HCT116 (cell line): Measurements from ENCODE around the gene EGLN3. TPM values are rescaled to one million over a fixed set of nuclear protein-coding genes. Genes with fewer than 3 reads are reported as not detected.

Source experiments
- ATAC-seq: fragments of 200-7000 bp; cut with Tn5 transposase; 2 replicates; pipeline ENCODE4 v1.9.1; 2020; ENCODE audit warnings: mild to moderate bottlenecking, moderate library complexity
- BruUV-seq: library from RNA; stranded (reverse); fragments of 400-500 nt; replicated peaks from 2 replicates; lab custom pipeline; 2021; lab: Mats Ljungman, UMichigan
- CTCF ChIA-PET: fragments of 300-600 bp; sonication (Branson Sonifier 250); formaldehyde crosslinking; loops from one replicate; lab custom pipeline; 2021; ENCODE audit warnings: antibody characterized with exemption; lab: Charles Lee
- POLR2A ChIA-PET: fragments of 300-600, 350-600 bp; sonication (Branson Sonifier 250); formaldehyde crosslinking; loops from one replicate; lab custom pipeline; 2021; ENCODE audit warnings: antibody characterized with exemption; lab: Charles Lee
- RAD21 ChIA-PET, 2 experiments: fragments of 300-600 bp; sonication (Branson Sonifier 250); formaldehyde crosslinking; loops; one replicate each; lab custom pipeline; 2023; ENCODE audit warnings: low total read pairs in 2 of 2; ENCODE audit not compliant: uncharacterized antibody in 2 of 2, unreplicated experiment in 2 of 2, low non-redundant PET in 1 of 2; lab: Charles Lee
- DNase-seq: peaks from one replicate; pipeline ENCODE4 v3.0.0-alpha.2; 2010; ENCODE audit warnings: low read depth, low spot score
- H2AFZ ChIP-seq: fragments of 200-600 bp; shearing (Covaris generic), sonication (generic); 2 replicates; pipeline ENCODE4 v1.6.1; 2017; ENCODE audit warnings: low read depth, mixed run types, mixed read lengths, antibody characterized with exemption, low read length; ENCODE audit not compliant: poor library complexity, severe bottlenecking
- H3K27ac ChIP-seq: 2 replicates; pipeline ENCODE4 v1.5.1; 2012; ENCODE audit warnings: low read depth, low read length
- H3K27me3 ChIP-seq: fragments of 200-600 bp; sonication (generic); 2 replicates; pipeline ENCODE4 v1.6.1; 2016; ENCODE audit warnings: mixed run types, low read length, mixed read lengths; ENCODE audit not compliant: insufficient read depth
- H3K36me3 ChIP-seq, 2 experiments: fragments of 200-500 bp in 1 of 2; fragments of 200-600 bp in 1 of 2; sonication (Bioruptor generic) in 1 of 2; sonication (generic) in 1 of 2; 2 replicates each; pipeline versions ENCODE4 v1.5.1 to v1.6.1; 2014 to 2016; ENCODE audit warnings: low read length in 2 of 2, inconsistent platforms in 1 of 2, mixed read lengths in 1 of 2, mixed run types in 1 of 2; ENCODE audit not compliant: insufficient read depth in 2 of 2, control insufficient read depth in 1 of 2
- H3K4me1 ChIP-seq, 2 experiments: fragments of 200-600 bp in 1 of 2; sonication (generic) in 1 of 2; 2 replicates each; pipeline versions ENCODE4 v1.5.1 to v1.6.1; 2012 to 2017; ENCODE audit warnings: low read length in 2 of 2, inconsistent platforms in 1 of 2, mild to moderate bottlenecking in 1 of 2, mixed read lengths in 1 of 2, mixed run types in 1 of 2, moderate library complexity in 1 of 2; ENCODE audit not compliant: insufficient read depth in 2 of 2, control insufficient read depth in 1 of 2
- H3K4me2 ChIP-seq: fragments of 200-600 bp; sonication (generic); 2 replicates; pipeline ENCODE4 v1.6.1; 2017; ENCODE audit warnings: mixed run types, low read length, mixed read lengths
- H3K4me3 ChIP-seq, 2 experiments: fragments of 200-600 bp in 1 of 2; sonication (generic) in 1 of 2; replicated peaks in 1 of 2; 2 replicates each; pipeline ENCODE4 v1.5.1; 2011 to 2016; ENCODE audit warnings: low read length in 2 of 2, control low read depth in 1 of 2, low read depth in 1 of 2, mild to moderate bottlenecking in 1 of 2, mixed read lengths in 1 of 2, mixed run types in 1 of 2
- H3K79me2 ChIP-seq: fragments of 200-600 bp; sonication (generic); 2 replicates; pipeline ENCODE4 v1.6.1; 2017; ENCODE audit warnings: mild to moderate bottlenecking, mixed run types, low read length, moderate library complexity, mixed read lengths; ENCODE audit not compliant: insufficient read depth
- H3K9ac ChIP-seq: fragments of 200-600 bp; sonication (generic); 2 replicates; pipeline ENCODE4 v1.6.1; 2016; ENCODE audit warnings: low read length, mixed read lengths
- H3K9me2 ChIP-seq: fragments of 200-600 bp; sonication (generic), shearing (Covaris generic); 2 replicates; pipeline ENCODE4 v1.6.1; 2017; ENCODE audit warnings: mixed run types, mild to moderate bottlenecking, moderate library complexity; ENCODE audit not compliant: insufficient read depth
- H3K9me3 ChIP-seq, 2 experiments: fragments of 200-500 bp in 1 of 2; fragments of 200-600 bp in 1 of 2; sonication (Bioruptor generic) in 1 of 2; sonication (generic) in 1 of 2; 2 replicates each; pipeline ENCODE4 v1.6.1; 2014 to 2017; ENCODE audit warnings: low read length in 2 of 2, mixed read lengths in 2 of 2, inconsistent platforms in 1 of 2, low read depth in 1 of 2, mild to moderate bottlenecking in 1 of 2, mixed run types in 1 of 2, moderate library complexity in 1 of 2; ENCODE audit not compliant: control insufficient read depth in 1 of 2, insufficient read depth in 1 of 2
- H4K20me1 ChIP-seq: fragments of 200-600 bp; sonication (generic), shearing (Covaris generic); 2 replicates; pipeline ENCODE4 v1.6.1; 2017; ENCODE audit warnings: mixed run types, mild to moderate bottlenecking, moderate library complexity; ENCODE audit not compliant: insufficient read depth
- ATF3 ChIP-seq: IDR thresholded peaks from 2 replicates; pipeline ENCODE4 v1.6.1; 2012
- CBX3 ChIP-seq: IDR thresholded peaks from 2 replicates; pipeline ENCODE4 v1.6.1; 2012; ENCODE audit warnings: low read depth
- CEBPB ChIP-seq: IDR thresholded peaks from 2 replicates; pipeline ENCODE4 v1.6.1; 2012; ENCODE audit warnings: low read depth
- EGR1 ChIP-seq: IDR thresholded peaks from 2 replicates; pipeline ENCODE4 v1.6.1; 2012; ENCODE audit warnings: low read depth
- EZH2 ChIP-seq: fragments of 200-600 bp; sonication (generic); IDR thresholded peaks from 2 replicates; pipeline ENCODE4 v1.6.1; 2017; ENCODE audit warnings: antibody characterized with exemption, mixed run types
- EZH2phosphoT487 ChIP-seq: fragments of 200-600 bp; IDR thresholded peaks from 2 replicates; pipeline ENCODE4 v1.6.1; 2018; ENCODE audit warnings: antibody characterized with exemption, borderline replicate concordance
- FOSL1 ChIP-seq: IDR thresholded peaks from 2 replicates; pipeline ENCODE4 v1.6.1; 2012; ENCODE audit warnings: low read depth
- REST ChIP-seq: IDR thresholded peaks from 2 replicates; pipeline ENCODE4 v1.6.1; 2012; ENCODE audit warnings: low read depth
- SIN3A ChIP-seq: IDR thresholded peaks from 2 replicates; pipeline ENCODE4 v1.6.1; 2012; ENCODE audit warnings: low read depth
- SP1 ChIP-seq: IDR thresholded peaks from 2 replicates; pipeline ENCODE4 v1.6.1; 2012; ENCODE audit warnings: low read depth
- YY1 ChIP-seq: IDR thresholded peaks from 2 replicates; pipeline ENCODE4 v1.6.1; 2011; ENCODE audit warnings: low read length, low read depth, moderate library complexity, mild to moderate bottlenecking; ENCODE audit not compliant: insufficient replicate concordance; ENCODE audit errors: extremely low read depth
- intact Hi-C: fragments of 100-400 bp; cut with micrococcal nuclease; formaldehyde crosslinking; loops from 2 replicates; pipeline ENCODE4 v1.10.0; 2022
- total RNA-seq: library from RNA; stranded (reverse); gene quantifications from one replicate; pipeline ENCODE4 v1.2.1, GENCODE V29; 2021; ENCODE audit not compliant: unreplicated experiment
- TF ChIP-seq, protein P1 (sequence below), 3 experiments: fragments of 200-600 bp in 1 of 3; sonication (generic) in 1 of 3; IDR thresholded peaks in 2 of 3; conservative IDR thresholded peaks in 1 of 3; 2 replicates each; pipeline ENCODE4 v1.5.1; 2012 to 2017; ENCODE audit warnings: low read depth in 2 of 3, low read length in 2 of 3, antibody characterized with exemption in 1 of 3, borderline replicate concordance in 1 of 3, control low read depth in 1 of 3, mild to moderate bottlenecking in 1 of 3, mixed read lengths in 1 of 3, mixed run types in 1 of 3, moderate library complexity in 1 of 3; ENCODE audit not compliant: insufficient read depth in 1 of 3

Gene EGLN3
- total RNA-seq, 1 experiment from 2014 or later = 13.6 TPM

DNA sequence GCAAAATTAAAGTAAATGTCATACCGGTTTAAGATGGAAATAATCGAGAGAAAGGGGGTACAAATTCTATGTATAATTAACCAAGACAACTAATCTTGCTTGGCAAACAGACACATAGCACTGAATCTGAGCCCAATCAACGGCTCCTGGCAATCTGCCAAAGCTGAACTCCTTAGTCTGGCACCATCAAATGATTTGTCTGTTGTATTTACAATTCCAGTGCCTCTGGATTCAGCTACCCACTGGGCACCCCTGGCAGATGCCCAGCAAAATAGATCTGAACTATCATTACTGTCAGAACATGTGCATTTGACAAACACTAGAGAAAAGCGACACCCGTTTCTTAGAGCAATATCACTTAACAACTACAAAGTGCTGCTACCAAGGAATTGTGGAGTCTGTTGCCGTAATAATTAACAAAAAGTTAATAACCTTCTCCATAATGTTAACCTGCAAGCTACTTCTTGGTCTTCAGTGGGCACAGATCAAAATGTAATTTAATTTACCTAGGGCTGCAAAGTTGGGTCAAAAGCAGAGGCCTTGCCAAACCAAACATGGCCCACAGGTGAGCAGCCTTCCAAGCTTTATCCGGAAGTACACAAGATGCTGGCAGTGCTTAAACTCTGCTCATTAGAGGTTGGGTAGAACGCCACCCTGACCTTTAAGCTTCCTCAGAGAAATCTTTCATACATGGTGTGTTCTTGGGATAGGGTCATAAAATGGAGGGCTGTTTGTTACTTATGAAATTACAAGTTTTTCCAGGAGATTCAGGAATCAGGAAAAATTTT, 7.6 kb downstream of the EGLN3 start:
- no peak overlapping the region for H3K9ac ChIP-seq
- H3K36me3 ChIP-seq = no peaks in the 10 kb centered on the region
- no TSS peak for BruUV-seq
- ChIA-PET CTCF (interaction anchor here (1.0 kb wide), 1 partner anchor 155 kb away, joined by 3 read pairs; no protein-coding TSS in a partner anchor), POLR2A (no interaction called here), RAD21 (no interaction called here)
- no peaks in the 10 kb centered on the region for H4K20me1 ChIP-seq
- TF ChIP-seq YY1 (no peak), CBX3 (no peak), SP1 (no peak), EZH2phosphoT487 (no peak)
- H3K79me2 ChIP-seq = 0 out of 2 replicates have a peak, but pooled peaks cover 6% of the 10 kb centered on the region
- ATAC-seq (no peak), DNase-seq (no peak)
- H3K9me3 ChIP-seq = no peaks in the 10 kb centered on the region
- H3K4me2 ChIP-seq = no peak overlapping the region
- H3K27me3 ChIP-seq = no peaks in the 10 kb centered on the region
- intact Hi-C loops = no loop called here
- H3K4me1 ChIP-seq = peaks cover 9 to 29% of the 10 kb centered on the region in 2 experiments
- H3K4me3 ChIP-seq = no peak overlapping the region
- no peak overlapping the region for H3K27ac ChIP-seq
- no peak overlapping the region for H2AFZ ChIP-seq
- no peaks in the 10 kb centered on the region for H3K9me2 ChIP-seq

DNA sequence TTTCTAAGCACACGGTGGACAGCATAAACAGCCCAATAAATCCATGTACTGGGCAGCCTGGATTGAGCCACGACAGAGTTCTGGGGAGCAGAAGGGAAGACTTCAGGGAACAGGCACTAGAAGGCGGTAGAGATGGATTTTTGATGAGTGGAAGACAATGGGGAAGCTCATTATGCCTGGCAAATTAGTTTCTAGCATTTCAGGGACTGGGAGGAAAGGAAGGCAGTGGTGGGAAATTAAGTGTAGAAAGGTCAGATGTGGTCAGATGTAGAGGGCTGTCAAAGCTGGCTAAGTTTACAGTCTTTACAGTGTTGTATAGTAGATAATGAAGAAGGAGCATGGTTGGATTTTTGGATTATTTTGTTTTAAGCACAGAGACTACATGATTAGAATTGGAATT, 9.2 kb downstream of the EGLN3 start:
- H3K27ac ChIP-seq = no peak overlapping the region
- DNase-seq = no peak
- H3K4me1 ChIP-seq = peaks cover 12 to 38% of the 10 kb centered on the region in 2 experiments
- no TSS peak for BruUV-seq
- H3K4me3 ChIP-seq = no peak overlapping the region
- ChIA-PET RAD21 (interaction anchor here in 1 of 2 experiments (1.2 kb wide), 1 partner anchor 157 kb away, joined by 3 read pairs; no protein-coding TSS in a partner anchor), CTCF (interaction anchor here (1.0 to 1.8 kb wide), 2 partner anchors 33 to 92 kb away, joined by 3 to 7 read pairs; no protein-coding TSS in a partner anchor), POLR2A (no interaction called here)
- H3K79me2 ChIP-seq = 0 out of 2 replicates have a peak, but pooled peaks cover 3% of the 10 kb centered on the region
- H3K4me2 ChIP-seq = no peak overlapping the region
- H2AFZ ChIP-seq = no peak overlapping the region
- H3K27me3 ChIP-seq = no peaks in the 10 kb centered on the region
- H3K9me3 ChIP-seq = no peaks in the 10 kb centered on the region
- intact Hi-C loops = no loop called here
- H3K36me3 ChIP-seq = no peaks in the 10 kb centered on the region
- ATAC-seq = no peak
- H4K20me1 ChIP-seq = no peaks in the 10 kb centered on the region
- H3K9me2 ChIP-seq = no peaks in the 10 kb centered on the region
- H3K9ac ChIP-seq = no peak overlapping the region
- TF ChIP-seq SIN3A (no peak), EGR1 (no peak), CEBPB (no peak), YY1 (no peak), EZH2phosphoT487 (no peak), REST (no peak), EZH2 (no peak), ATF3 (no peak), CBX3 (no peak), FOSL1 (no peak)
- TF ChIP-seq, protein P1, sequence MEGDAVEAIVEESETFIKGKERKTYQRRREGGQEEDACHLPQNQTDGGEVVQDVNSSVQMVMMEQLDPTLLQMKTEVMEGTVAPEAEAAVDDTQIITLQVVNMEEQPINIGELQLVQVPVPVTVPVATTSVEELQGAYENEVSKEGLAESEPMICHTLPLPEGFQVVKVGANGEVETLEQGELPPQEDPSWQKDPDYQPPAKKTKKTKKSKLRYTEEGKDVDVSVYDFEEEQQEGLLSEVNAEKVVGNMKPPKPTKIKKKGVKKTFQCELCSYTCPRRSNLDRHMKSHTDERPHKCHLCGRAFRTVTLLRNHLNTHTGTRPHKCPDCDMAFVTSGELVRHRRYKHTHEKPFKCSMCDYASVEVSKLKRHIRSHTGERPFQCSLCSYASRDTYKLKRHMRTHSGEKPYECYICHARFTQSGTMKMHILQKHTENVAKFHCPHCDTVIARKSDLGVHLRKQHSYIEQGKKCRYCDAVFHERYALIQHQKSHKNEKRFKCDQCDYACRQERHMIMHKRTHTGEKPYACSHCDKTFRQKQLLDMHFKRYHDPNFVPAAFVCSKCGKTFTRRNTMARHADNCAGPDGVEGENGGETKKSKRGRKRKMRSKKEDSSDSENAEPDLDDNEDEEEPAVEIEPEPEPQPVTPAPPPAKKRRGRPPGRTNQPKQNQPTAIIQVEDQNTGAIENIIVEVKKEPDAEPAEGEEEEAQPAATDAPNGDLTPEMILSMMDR (IDR thresholded peaks at IDR 0.05 in 2 of 3, conservative IDR thresholded peaks at IDR 0.05 in 1 of 3; ENCODE audit: borderline replicate concordance in 1 of 3, insufficient read depth in 1 of 3, low read depth in 2 of 3, low read length in 2 of 3) = no peak
